HepG2 (cell line): ENCODE measurements around the gene CD99L2. TPM values are rescaled to one million over a fixed set of nuclear protein-coding genes. Genes with fewer than 3 reads are reported as not detected.

Source experiments
- ATAC-seq: fragments of 200-7000 bp; cut with Tn5 transposase; 3 replicates; pipeline ENCODE4 v1.9.1; 2020; ENCODE audit warnings: mild to moderate bottlenecking, moderate library complexity
- BruUV-seq: library from RNA; stranded (reverse); fragments of 400-500 nt; replicated peaks from 2 replicates; lab custom pipeline; 2021; lab: Mats Ljungman, UMichigan
- CTCF ChIA-PET: fragments of 300-600 bp; formaldehyde crosslinking; extraction: SDS; loops from one replicate; lab custom pipeline; 2021; ENCODE audit warnings: low total read pairs, inconsistent platforms, low intra/inter-chr PET ratio; lab: Yijun Ruan, JAX
- POLR2A ChIA-PET: fragments of 350-600 bp; sonication (Branson Sonifier 250); formaldehyde crosslinking; loops from one replicate; lab custom pipeline; 2020; ENCODE audit warnings: antibody characterized with exemption, inconsistent platforms; lab: Yijun Ruan, JAX
- DNase-seq: peaks from one replicate; pipeline ENCODE4 v3.0.0-alpha.2; 2015; ENCODE audit warnings: low spot score
- FAIRE-seq: peaks from 3 replicates; lab custom pipeline; 2011; peaks lifted over from hg19 to GRCh38; lab: Jason Lieb, UNC
- H2AFZ ChIP-seq: one replicate; pipeline ENCODE4 v1.6.1; 2011; ENCODE audit warnings: low read length, inconsistent platforms
- H3K27ac ChIP-seq: fragments of 300-600 bp; 3 replicates; pipeline ENCODE4 v1.8.0; 2011; ENCODE audit warnings: mixed run types, mild to moderate bottlenecking, mixed read lengths, low read length, inconsistent platforms; ENCODE audit not compliant: insufficient read depth; ENCODE audit errors: extremely low read length
- H3K27me3 ChIP-seq, 2 experiments: fragments of 200-600 bp in 1 of 2; 2 replicates in 1 of 2; 3 replicates in 1 of 2; pipeline versions ENCODE4 v1.6.0 to v1.8.0; 2011; ENCODE audit warnings: low read length in 2 of 2, mild to moderate bottlenecking in 2 of 2, moderate library complexity in 2 of 2, inconsistent platforms in 1 of 2; ENCODE audit not compliant: insufficient read depth in 2 of 2, control insufficient read depth in 1 of 2
- H3K36me3 ChIP-seq, 2 experiments: fragments of 200-600 bp in 1 of 2; replicated peaks in 1 of 2; 2 replicates in 1 of 2; 3 replicates in 1 of 2; pipeline versions ENCODE4 v1.5.1 to v1.8.0; 2011; ENCODE audit warnings: low read length in 2 of 2, inconsistent platforms in 1 of 2; ENCODE audit not compliant: insufficient read depth in 2 of 2, control insufficient read depth in 1 of 2
- H3K4me1 ChIP-seq: 2 replicates; pipeline ENCODE4 v1.5.1; 2012; ENCODE audit warnings: low read length, inconsistent platforms; ENCODE audit not compliant: insufficient read depth
- H3K4me2 ChIP-seq: 2 replicates; pipeline ENCODE4 v1.6.0; 2011; ENCODE audit warnings: low read depth, low read length, inconsistent platforms
- H3K4me3 ChIP-seq, 3 experiments: fragments of 200-600 bp in 1 of 3; sonication (generic), shearing (Covaris generic) in 1 of 3; replicated peaks in 1 of 3; 2 replicates each; pipeline ENCODE4 v1.5.1; 2011 to 2016; ENCODE audit warnings: low read length in 3 of 3, inconsistent platforms in 2 of 3, low read depth in 2 of 3, mild to moderate bottlenecking in 2 of 3, control low read depth in 1 of 3, mixed read lengths in 1 of 3; ENCODE audit not compliant: insufficient read depth in 1 of 3
- H3K79me2 ChIP-seq: one replicate; pipeline ENCODE4 v1.6.1; 2011; ENCODE audit warnings: low read length, inconsistent platforms; ENCODE audit not compliant: insufficient read depth
- H3K9ac ChIP-seq: 2 replicates; pipeline ENCODE4 v1.6.0; 2011; ENCODE audit warnings: mild to moderate bottlenecking, low read depth, low read length, inconsistent platforms; ENCODE audit not compliant: insufficient read depth
- H3K9me3 ChIP-seq: 2 replicates; pipeline ENCODE4 v1.5.1; 2012; ENCODE audit warnings: mild to moderate bottlenecking, low read length
- H4K20me1 ChIP-seq: 2 replicates; pipeline ENCODE4 v1.6.0; 2011; ENCODE audit warnings: inconsistent platforms, mild to moderate bottlenecking, low read length, moderate library complexity; ENCODE audit not compliant: insufficient read depth
- ATM ChIP-seq: fragments of 450-650 bp; IDR thresholded peaks from 2 replicates; pipeline ENCODE4 v1.7.1; 2017; ENCODE audit warnings: mild to moderate bottlenecking, borderline replicate concordance
- BRCA1 ChIP-seq: sonication (generic); formaldehyde crosslinking; IDR thresholded peaks from 2 replicates; pipeline ENCODE4 v1.4.0; 2020; ENCODE audit warnings: missing genetic modification reagents
- ETV5 ChIP-seq: IDR thresholded peaks from 2 replicates; pipeline ENCODE4 v1.6.1; 2018; ENCODE audit warnings: missing biosample characterization, missing genetic modification reagents, inconsistent platforms, borderline replicate concordance
- JARID2 ChIP-seq: sonication (generic); formaldehyde crosslinking; IDR thresholded peaks from 2 replicates; pipeline ENCODE4 v1.8.1; 2023; ENCODE audit warnings: missing genetic modification reagents, inconsistent platforms; ENCODE audit not compliant: insufficient replicate concordance
- SIX1 ChIP-seq: sonication (generic); formaldehyde crosslinking; IDR thresholded peaks from 2 replicates; pipeline ENCODE4 v1.4.0; 2020; ENCODE audit warnings: missing genetic modification reagents, borderline replicate concordance
- SOX6 ChIP-seq, 2 experiments: fragments of 450-650 bp in 1 of 2; sonication (generic) in 1 of 2; formaldehyde crosslinking in 1 of 2; IDR thresholded peaks; 2 replicates each; pipeline versions ENCODE4 v1.4.0 to v1.6.1; 2017 to 2020; ENCODE audit warnings: antibody characterized with exemption in 1 of 2, mild to moderate bottlenecking in 1 of 2, missing genetic modification reagents in 1 of 2
- TBP ChIP-seq: sonication (generic); formaldehyde crosslinking; IDR thresholded peaks from 2 replicates; pipeline ENCODE4 v1.5.0; 2020; ENCODE audit warnings: missing genetic modification reagents
- TMF1 ChIP-seq: sonication (generic); formaldehyde crosslinking; IDR thresholded peaks from 2 replicates; pipeline ENCODE4 v1.8.1; 2022; ENCODE audit warnings: low read depth, missing genetic modification reagents
- ZBTB7B ChIP-seq: sonication (generic); formaldehyde crosslinking; IDR thresholded peaks from 2 replicates; pipeline ENCODE4 v1.4.0; 2020; ENCODE audit warnings: missing genetic modification reagents
- ZKSCAN1 ChIP-seq: fragments of 150-350 bp; IDR thresholded peaks from 2 replicates; pipeline ENCODE4 v1.6.1; 2014; ENCODE audit warnings: low read length
- ZNF484 ChIP-seq: sonication (generic); formaldehyde crosslinking; IDR thresholded peaks from 2 replicates; pipeline ENCODE4 v1.5.1; 2020; ENCODE audit warnings: mild to moderate bottlenecking, low read depth, missing genetic modification reagents, borderline replicate concordance
- ZSCAN29 ChIP-seq: sonication (generic); formaldehyde crosslinking; conservative IDR thresholded peaks from 2 replicates; pipeline ENCODE4 v1.4.0; 2020; ENCODE audit warnings: mild to moderate bottlenecking, missing genetic modification reagents
- WGBS: methylation state at CpG from one replicate; pipeline ENCODE4 v1.1.6; 2017; ENCODE audit warnings: low lambda C conversion rate; 5-methylcytosine and 5-hydroxymethylcytosine counted together
- in situ Hi-C: cut with HindIII; loops from 2 replicates; pipeline ENCODE4 v1.10.0; 2017; ENCODE audit warnings: low pct_unique_long_range_greater_than_20kb; ENCODE audit not compliant: extremely low pct_ligation_motif_present
- intact Hi-C: fragments of 100-400 bp; cut with micrococcal nuclease; formaldehyde crosslinking; loops from one replicate; pipeline ENCODE4 v1.10.0; 2022; ENCODE audit not compliant: unreplicated experiment
- polyA plus RNA-seq, 8 experiments: library from polyadenylated mRNA; depleted of rRNA in 3 of 8; stranded (reverse) in 7 of 8; unstranded in 1 of 8; fragments of >200 nt; fragmentation: Illumina TruSeq in 4 of 8; extraction: Trizol in 4 of 8; gene quantifications; 2 replicates each; pipeline versions ENCODE4 v1.2.1 to v1.2.3, GENCODE V29; 2011 to 2016; ENCODE audit warnings: low read depth in 4 of 8, missing spikeins in 1 of 8, mixed read lengths in 1 of 8; ENCODE audit not compliant: insufficient read depth in 1 of 8
- total RNA-seq, 5 experiments: library from RNA; depleted of rRNA; stranded (reverse); fragments of >200 nt; fragmentation: Illumina TruSeq; extraction: Trizol; gene quantifications; 2 replicates each; pipeline ENCODE4 v1.2.3, GENCODE V29; 2016; ENCODE audit warnings: low read depth in 1 of 5
- TF ChIP-seq, protein P1 (sequence below): sonication (generic); formaldehyde crosslinking; IDR thresholded peaks from 2 replicates; pipeline ENCODE4 v1.4.0; 2020; ENCODE audit warnings: mild to moderate bottlenecking, missing genetic modification reagents
- TF ChIP-seq, protein P2 (sequence below): IDR thresholded peaks from 2 replicates; pipeline ENCODE4 v1.6.1; 2016; ENCODE audit warnings: low read depth, borderline replicate concordance

The CD99L2 gene
- total and polyA plus RNA-seq, 2 of the 13 experiments (the other 11 are each of a cell fraction or from before 2014, with no cell fraction given), result 6.9 to 7.6 TPM

GRCh38 chrX:150941580-150941979 lies 43.1 kb upstream of the CD99L2 start:
- intact Hi-C loops, result no loop called here
- Histone ChIP-seq H4K20me1 (no peaks in the 10 kb centered on the region), H2AFZ (no peak overlapping the region), H3K4me2 (no peak overlapping the region), H3K9me3 (no peaks in the 10 kb centered on the region), H3K36me3 (no peaks in the 10 kb centered on the region), H3K79me2 (no peaks in the 10 kb centered on the region), H3K4me1 (no peaks in the 10 kb centered on the region), H3K27me3 (no peaks in the 10 kb centered on the region; a peak in 1 of 5 replicates), H3K4me3 (no peak overlapping the region), H3K27ac (no peak overlapping the region), H3K9ac (no peak overlapping the region)
- POLR2A ChIA-PET, result no interaction called here
- WGBS, result 3% methylated on average over 2 of the region's 2 CpGs
- DNase-seq (no peak), ATAC-seq (no peak), FAIRE-seq (no peak)
- in situ Hi-C loops, result no loop called here
- BruUV-seq, result no TSS peak
- CTCF ChIA-PET, result no interaction called here
- no peak for TF ChIP-seq ATM
- no peak for TF ChIP-seq JARID2 (CRISPR knock-in tag)
- TF ChIP-seq ETV5 (CRISPR knock-in tag), result no peak
- TF ChIP-seq, protein P1, sequence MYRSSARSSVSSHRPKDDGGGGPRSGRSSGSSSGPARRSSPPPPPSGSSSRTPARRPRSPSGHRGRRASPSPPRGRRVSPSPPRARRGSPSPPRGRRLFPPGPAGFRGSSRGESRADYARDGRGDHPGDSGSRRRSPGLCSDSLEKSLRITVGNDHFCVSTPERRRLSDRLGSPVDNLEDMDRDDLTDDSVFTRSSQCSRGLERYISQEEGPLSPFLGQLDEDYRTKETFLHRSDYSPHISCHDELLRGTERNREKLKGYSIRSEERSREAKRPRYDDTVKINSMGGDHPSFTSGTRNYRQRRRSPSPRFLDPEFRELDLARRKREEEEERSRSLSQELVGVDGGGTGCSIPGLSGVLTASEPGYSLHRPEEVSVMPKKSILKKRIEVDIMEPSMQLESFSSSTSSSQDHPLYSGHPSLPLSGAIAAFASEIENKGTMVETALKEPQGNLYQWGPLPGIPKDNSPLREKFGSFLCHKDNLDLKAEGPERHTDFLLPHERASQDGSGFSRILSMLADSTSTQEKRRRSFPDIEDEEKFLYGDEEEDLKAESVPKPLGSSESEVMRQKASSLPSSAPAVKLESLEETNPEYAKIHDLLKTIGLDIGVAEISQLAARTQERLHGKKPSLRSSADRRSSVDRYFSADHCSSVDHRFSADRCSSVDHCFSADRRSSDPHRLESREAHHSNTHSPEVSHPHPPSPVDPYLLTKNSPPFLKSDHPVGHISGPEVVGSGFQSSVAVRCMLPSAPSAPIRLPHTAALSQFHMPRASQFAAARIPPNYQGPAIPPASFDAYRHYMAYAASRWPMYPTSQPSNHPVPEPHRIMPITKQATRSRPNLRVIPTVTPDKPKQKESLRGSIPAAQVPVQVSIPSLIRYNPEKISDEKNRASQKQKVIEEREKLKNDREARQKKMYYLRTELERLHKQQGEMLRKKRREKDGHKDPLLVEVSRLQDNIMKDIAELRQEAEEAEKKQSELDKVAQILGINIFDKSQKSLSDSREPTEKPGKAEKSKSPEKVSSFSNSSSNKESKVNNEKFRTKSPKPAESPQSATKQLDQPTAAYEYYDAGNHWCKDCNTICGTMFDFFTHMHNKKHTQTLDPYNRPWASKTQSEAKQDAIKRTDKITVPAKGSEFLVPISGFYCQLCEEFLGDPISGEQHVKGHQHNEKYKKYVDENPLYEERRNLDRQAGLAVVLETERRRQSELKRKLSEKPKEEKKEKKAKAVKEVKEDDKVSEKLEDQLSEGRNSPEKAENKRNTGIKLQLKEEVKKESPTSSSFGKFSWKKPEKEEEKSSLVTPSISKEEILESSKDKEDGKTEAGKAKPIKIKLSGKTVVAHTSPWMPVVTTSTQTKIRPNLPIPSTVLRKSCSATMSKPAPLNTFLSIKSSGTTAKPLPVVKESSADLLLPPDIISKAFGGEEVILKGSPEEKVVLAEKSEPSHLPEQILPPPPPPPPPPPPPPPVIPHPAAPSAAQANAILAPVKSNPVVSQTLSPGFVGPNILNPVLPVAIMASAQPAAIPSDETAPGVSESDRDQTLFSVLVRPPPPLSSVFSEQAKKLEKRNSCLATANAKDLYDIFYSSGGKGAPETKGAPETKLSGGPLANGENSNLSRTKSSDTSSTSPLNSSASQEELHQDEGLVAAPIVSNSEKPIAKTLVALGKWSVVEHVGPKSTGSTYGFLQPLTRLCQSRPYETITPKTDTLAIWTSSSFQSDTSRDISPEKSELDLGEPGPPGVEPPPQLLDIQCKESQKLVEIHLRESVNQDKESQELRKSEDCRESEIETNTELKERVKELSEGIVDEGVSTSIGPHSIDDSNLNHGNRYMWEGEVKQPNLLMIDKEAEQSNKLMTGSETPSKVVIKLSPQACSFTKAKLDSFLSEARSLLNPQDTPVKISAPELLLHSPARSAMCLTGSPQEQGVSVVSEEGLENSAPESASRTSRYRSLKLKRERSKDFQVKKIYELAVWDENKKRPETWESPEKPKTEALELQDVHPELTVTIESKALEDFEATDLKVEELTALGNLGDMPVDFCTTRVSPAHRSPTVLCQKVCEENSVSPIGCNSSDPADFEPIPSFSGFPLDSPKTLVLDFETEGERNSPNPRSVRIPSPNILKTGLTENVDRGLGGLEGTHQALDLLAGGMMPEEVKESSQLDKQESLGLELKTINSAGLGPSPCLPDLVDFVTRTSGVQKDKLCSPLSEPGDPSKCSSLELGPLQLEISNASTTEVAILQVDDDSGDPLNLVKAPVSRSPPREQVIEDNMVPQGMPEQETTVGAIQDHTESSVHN, result no peak
- TF ChIP-seq, protein P2, sequence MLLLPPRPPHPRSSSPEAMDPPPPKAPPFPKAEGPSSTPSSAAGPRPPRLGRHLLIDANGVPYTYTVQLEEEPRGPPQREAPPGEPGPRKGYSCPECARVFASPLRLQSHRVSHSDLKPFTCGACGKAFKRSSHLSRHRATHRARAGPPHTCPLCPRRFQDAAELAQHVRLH (CRISPR knock-in tag), result no peak
- no peak for TF ChIP-seq TBP
- TF ChIP-seq SIX1, result no peak
- TF ChIP-seq BRCA1, result no peak
- no peak for TF ChIP-seq TMF1 (CRISPR knock-in tag)
- TF ChIP-seq ZNF484 (CRISPR knock-in tag), result no peak
- no peak for TF ChIP-seq ZKSCAN1
- no peak for TF ChIP-seq ZSCAN29 (CRISPR knock-in tag)
- TF ChIP-seq SOX6 (IDR thresholded peaks at IDR 0.05), result no peak
- TF ChIP-seq SOX6 (CRISPR knock-in tag; IDR thresholded peaks at IDR 0.05), result no peak
- no peak for TF ChIP-seq ZBTB7B (CRISPR knock-in tag)
- TF ChIP-seq, all 625 proteins: peak for 0
